Measurements from ENCODE around the gene CUX1.
"Not testable (repeated sequence)": the region's sequence is repeated elsewhere in the genome, so short reads cannot be mapped to it uniquely, and the experiment has no call there.

CUX1 gene

DNA sequence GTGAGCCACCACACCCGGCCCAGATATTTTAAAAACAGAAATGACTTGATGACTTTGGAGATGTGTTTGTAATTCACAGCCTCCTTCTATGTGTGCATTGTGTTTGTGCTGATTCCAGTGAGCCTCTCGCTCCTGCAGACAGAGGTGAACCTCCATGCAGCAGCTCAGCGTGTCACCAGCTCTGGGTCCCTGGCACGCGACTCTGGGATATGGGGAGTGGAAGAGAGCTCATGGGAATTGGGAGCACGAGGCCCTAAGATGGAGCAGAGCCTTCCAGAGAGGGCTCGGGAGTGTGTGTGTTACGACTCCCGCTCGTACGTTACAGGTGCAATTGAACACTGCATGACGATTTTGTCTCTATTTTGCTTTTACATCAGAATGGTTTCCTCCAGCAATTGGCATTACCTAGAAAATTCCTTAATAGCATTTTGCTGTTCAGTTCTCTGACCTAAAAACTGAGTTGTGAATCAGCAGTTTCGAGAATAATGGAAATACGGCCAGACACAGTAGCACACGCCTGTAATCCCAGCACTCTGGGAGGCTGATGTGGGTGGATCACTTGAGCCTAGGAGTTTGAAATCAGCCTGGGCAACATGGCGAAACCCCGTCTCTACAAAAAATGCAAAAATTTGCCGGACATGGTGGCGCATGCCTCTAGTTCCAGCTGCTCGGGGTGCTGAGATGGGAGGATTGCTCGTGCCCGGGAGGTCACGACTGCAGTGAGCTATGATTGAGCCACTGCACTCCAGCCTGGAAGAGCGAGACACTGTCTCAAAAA, 204.6 kb downstream of the CUX1 start:
- Histone ChIP-seq H3K9me3 (ENCODE audit: control insufficient read depth, low read length) (no peaks in the 10 kb centered on the region), H3K27ac (ENCODE audit: low read depth, low read length, severe bottlenecking) (no peak overlapping the region), H3K4me1 (ENCODE audit: control insufficient read depth, insufficient read depth, low read length, poor library complexity, severe bottlenecking) (peaks cover 11% of the 10 kb centered on the region), H3K4me3 (ENCODE audit: extremely low read depth, insufficient read depth, low read length, poor library complexity, severe bottlenecking) (no peak overlapping the region), H3K36me3 (ENCODE audit: control insufficient read depth, insufficient read depth, low read length) (peaks cover 3% of the 10 kb centered on the region)
- WGBS, 2 experiments (ENCODE audit: insufficient coverage in 2 of 2): 94 to 96% methylated on average over 20 to 21 of the region's 24 CpGs

GRCh38 chr7:102024005-102024768, 206.8 kb downstream of the CUX1 start:
- WGBS, 2 experiments (ENCODE audit: insufficient coverage in 2 of 2): 82 to 85% methylated on average over 7 to 10 of the region's 10 CpGs
- Histone ChIP-seq H3K27ac (ENCODE audit: low read depth, low read length, severe bottlenecking) (no peak overlapping the region), H3K4me1 (ENCODE audit: control insufficient read depth, insufficient read depth, low read length, poor library complexity, severe bottlenecking) (peaks cover 11% of the 10 kb centered on the region), H3K36me3 (ENCODE audit: control insufficient read depth, insufficient read depth, low read length) (peaks cover 11% of the 10 kb centered on the region), H3K9me3 (ENCODE audit: control insufficient read depth, low read length) (no peaks in the 10 kb centered on the region), H3K4me3 (ENCODE audit: extremely low read depth, insufficient read depth, low read length, poor library complexity, severe bottlenecking) (no peak overlapping the region)

GRCh38 chr7:102024769-102025391, 207.5 kb downstream of the CUX1 start:
- H3K27ac ChIP-seq (ENCODE audit: low read depth, low read length, severe bottlenecking): no peak overlapping the region
- 89 to 94% methylated on average over 11 of the region's 15 CpGs for WGBS, 2 experiments (ENCODE audit: insufficient coverage in 2 of 2)

DNA sequence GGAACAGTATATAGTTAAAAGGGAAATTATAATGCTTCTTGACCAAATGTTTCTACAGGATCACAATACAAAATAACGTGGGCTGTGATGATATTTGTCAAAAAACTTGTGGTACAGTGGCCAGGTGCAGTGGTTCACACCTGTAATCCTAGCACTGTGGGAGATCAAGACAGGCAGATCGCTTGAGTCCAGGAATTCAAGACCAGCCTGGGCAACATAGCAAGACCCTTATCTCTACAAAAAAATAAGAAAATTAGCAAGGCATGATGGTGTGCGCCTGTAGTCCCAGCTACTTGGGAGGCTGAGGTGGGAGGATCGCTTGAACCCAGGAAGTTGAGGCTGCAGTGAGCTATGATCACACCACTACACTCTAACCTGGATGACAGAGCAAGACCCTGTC, 208.4 kb downstream of the CUX1 start:
- not testable (repeated sequence) for H3K9me3 ChIP-seq (ENCODE audit: control insufficient read depth, low read length); H3K4me3 ChIP-seq (ENCODE audit: extremely low read depth, insufficient read depth, low read length, poor library complexity, severe bottlenecking); H3K27ac ChIP-seq (ENCODE audit: low read depth, low read length, severe bottlenecking)
- 80 to 100% methylated on average over 1 of the region's 4 CpGs for WGBS, 2 experiments (ENCODE audit: insufficient coverage in 2 of 2)
- Histone ChIP-seq H3K4me1 (ENCODE audit: control insufficient read depth, insufficient read depth, low read length, poor library complexity, severe bottlenecking) (peaks cover 11% of the 10 kb centered on the region), H3K36me3 (ENCODE audit: control insufficient read depth, insufficient read depth, low read length) (peaks cover 26% of the 10 kb centered on the region)

More at GRCh38 chr7:102024769-102025391, 207.5 kb downstream of the CUX1 start:
- Histone ChIP-seq H3K4me3 (ENCODE audit: extremely low read depth, insufficient read depth, low read length, poor library complexity, severe bottlenecking) (no peak overlapping the region), H3K9me3 (ENCODE audit: control insufficient read depth, low read length) (no peaks in the 10 kb centered on the region), H3K4me1 (ENCODE audit: control insufficient read depth, insufficient read depth, low read length, poor library complexity, severe bottlenecking) (peaks cover 11% of the 10 kb centered on the region), H3K36me3 (ENCODE audit: control insufficient read depth, insufficient read depth, low read length) (peaks cover 17% of the 10 kb centered on the region)

DNA sequence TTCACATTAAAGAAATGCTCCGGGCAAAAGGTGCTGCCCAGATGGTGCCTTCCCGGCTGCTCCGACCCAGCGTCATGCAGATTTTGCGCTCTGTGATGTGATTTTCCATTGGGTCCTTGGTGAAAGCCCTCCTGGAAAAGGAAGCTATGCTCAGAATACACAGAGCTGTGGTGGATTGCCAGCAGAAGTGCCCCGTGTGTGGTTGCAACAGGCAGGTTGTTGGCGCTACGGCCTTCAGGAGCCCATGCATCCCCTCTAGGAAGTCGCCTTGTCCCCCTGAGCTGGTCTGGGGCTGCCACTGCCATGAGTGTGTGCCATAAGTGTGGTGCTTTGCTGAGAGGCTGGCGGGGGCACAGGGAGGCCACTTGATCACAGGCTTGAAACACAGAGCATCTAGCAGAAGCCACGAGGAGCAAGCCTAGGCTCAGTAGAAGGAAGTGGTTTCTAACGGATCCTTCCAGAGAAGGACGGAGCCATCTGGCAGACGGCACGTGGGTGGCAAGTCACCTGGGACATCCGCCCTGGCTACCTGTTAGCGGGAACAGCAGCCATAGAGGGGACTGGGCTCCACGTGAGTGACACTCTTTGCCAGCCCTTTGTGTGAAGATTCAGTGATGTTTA, 210.9 kb downstream of the CUX1 start:
- H3K4me3 ChIP-seq (ENCODE audit: extremely low read depth, insufficient read depth, low read length, poor library complexity, severe bottlenecking): no peak overlapping the region
- 94 to 95% methylated on average over 14 to 18 of the region's 18 CpGs for WGBS, 2 experiments (ENCODE audit: insufficient coverage in 2 of 2)
- no peak overlapping the region for H3K27ac ChIP-seq (ENCODE audit: low read depth, low read length, severe bottlenecking)
- H3K36me3 ChIP-seq (ENCODE audit: control insufficient read depth, insufficient read depth, low read length): peaks cover 25% of the 10 kb centered on the region
- H3K9me3 ChIP-seq (ENCODE audit: control insufficient read depth, low read length): no peaks in the 10 kb centered on the region
- H3K4me1 ChIP-seq (ENCODE audit: control insufficient read depth, insufficient read depth, low read length, poor library complexity, severe bottlenecking): peaks cover 11% of the 10 kb centered on the region

- peaks cover 2% of the 10 kb centered on the region for H3K4me1 ChIP-seq (ENCODE audit: control insufficient read depth, insufficient read depth, low read length, poor library complexity, severe bottlenecking)
- H3K36me3 ChIP-seq (ENCODE audit: control insufficient read depth, insufficient read depth, low read length): peaks cover 25% of the 10 kb centered on the region
- no peak overlapping the region for H3K27ac ChIP-seq (ENCODE audit: low read depth, low read length, severe bottlenecking)
- H3K4me3 ChIP-seq (ENCODE audit: extremely low read depth, insufficient read depth, low read length, poor library complexity, severe bottlenecking): no peak overlapping the region
- no peaks in the 10 kb centered on the region for H3K9me3 ChIP-seq (ENCODE audit: control insufficient read depth, low read length)
- 90 to 92% methylated on average over 2 to 6 of the region's 6 CpGs for WGBS, 2 experiments (ENCODE audit: insufficient coverage in 2 of 2)
Measured at GRCh38 chr7:102029616-102030015, 212.2 kb downstream of the CUX1 start.

DNA sequence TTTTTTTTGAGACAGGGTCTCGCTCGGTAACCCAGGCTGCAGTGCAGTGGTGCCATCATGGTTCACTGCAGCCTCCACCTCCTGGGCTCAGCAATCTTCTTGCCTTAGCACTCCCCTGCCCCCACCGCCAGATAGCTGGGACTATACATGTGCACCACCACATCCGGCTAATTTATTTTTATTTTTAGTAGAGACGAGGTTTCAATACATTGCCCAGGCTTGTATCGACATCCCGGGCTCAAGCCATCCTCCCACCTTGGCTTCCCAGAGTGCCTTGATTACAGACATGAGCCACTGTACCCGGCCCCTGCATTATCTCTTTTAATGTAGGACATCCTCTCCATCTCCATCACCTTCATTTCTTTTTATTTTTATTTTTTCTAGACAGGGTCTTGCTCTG, 213.3 kb downstream of the CUX1 start:
- Histone ChIP-seq H3K27ac (ENCODE audit: low read depth, low read length, severe bottlenecking) (no peak overlapping the region), H3K4me1 (ENCODE audit: control insufficient read depth, insufficient read depth, low read length, poor library complexity, severe bottlenecking) (no peaks in the 10 kb centered on the region), H3K36me3 (ENCODE audit: control insufficient read depth, insufficient read depth, low read length) (peaks cover 25% of the 10 kb centered on the region), H3K9me3 (ENCODE audit: control insufficient read depth, low read length) (no peaks in the 10 kb centered on the region), H3K4me3 (ENCODE audit: extremely low read depth, insufficient read depth, low read length, poor library complexity, severe bottlenecking) (no peak overlapping the region)
- WGBS, 2 experiments (ENCODE audit: insufficient coverage in 2 of 2): 97% methylated on average over 5 to 6 of the region's 8 CpGs

GRCh38 chr7:102036958-102037357, 219.5 kb downstream of the CUX1 start:
- Histone ChIP-seq H3K4me3 (ENCODE audit: extremely low read depth, insufficient read depth, low read length, poor library complexity, severe bottlenecking) (no peak overlapping the region), H3K9me3 (ENCODE audit: control insufficient read depth, low read length) (no peaks in the 10 kb centered on the region), H3K36me3 (ENCODE audit: control insufficient read depth, insufficient read depth, low read length) (no peaks in the 10 kb centered on the region), H3K4me1 (ENCODE audit: control insufficient read depth, insufficient read depth, low read length, poor library complexity, severe bottlenecking) (no peaks in the 10 kb centered on the region), H3K27ac (ENCODE audit: low read depth, low read length, severe bottlenecking) (no peak overlapping the region)
- WGBS, 2 experiments (ENCODE audit: insufficient coverage in 2 of 2): 97% methylated on average over 3 of the region's 5 CpGs

GRCh38 chr7:102039706-102040105, 222.3 kb downstream of the CUX1 start:
- 95 to 96% methylated on average over 11 of the region's 11 CpGs for WGBS, 2 experiments (ENCODE audit: insufficient coverage in 2 of 2)
- Histone ChIP-seq H3K9me3 (ENCODE audit: control insufficient read depth, low read length) (no peaks in the 10 kb centered on the region), H3K27ac (ENCODE audit: low read depth, low read length, severe bottlenecking) (no peak overlapping the region), H3K4me3 (ENCODE audit: extremely low read depth, insufficient read depth, low read length, poor library complexity, severe bottlenecking) (no peak overlapping the region), H3K36me3 (ENCODE audit: control insufficient read depth, insufficient read depth, low read length) (no peaks in the 10 kb centered on the region), H3K4me1 (ENCODE audit: control insufficient read depth, insufficient read depth, low read length, poor library complexity, severe bottlenecking) (no peaks in the 10 kb centered on the region)

DNA sequence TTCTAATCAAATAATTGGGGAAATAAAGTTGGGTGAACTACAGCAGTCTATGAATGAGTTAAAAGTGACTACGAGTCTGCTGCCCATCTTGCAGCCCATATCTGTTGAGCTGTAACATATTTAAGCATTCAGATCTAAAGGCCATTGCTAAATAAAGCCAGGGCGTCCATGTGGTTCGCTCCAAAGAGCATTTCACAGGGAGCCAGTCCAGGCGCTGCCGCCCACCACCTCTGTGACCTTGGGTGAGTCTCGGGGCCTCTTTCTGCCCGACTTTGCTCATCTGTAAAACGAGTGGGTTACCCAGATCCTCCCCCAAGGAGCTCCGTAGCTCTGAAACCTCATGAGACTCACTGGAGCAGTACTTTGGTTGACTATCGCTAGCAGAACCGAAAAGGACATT, 223.1 kb downstream of the CUX1 start:
- no peak overlapping the region for H3K27ac ChIP-seq (ENCODE audit: low read depth, low read length, severe bottlenecking)
- H3K4me3 ChIP-seq (ENCODE audit: extremely low read depth, insufficient read depth, low read length, poor library complexity, severe bottlenecking): no peak overlapping the region
- no peaks in the 10 kb centered on the region for H3K36me3 ChIP-seq (ENCODE audit: control insufficient read depth, insufficient read depth, low read length)
- H3K9me3 ChIP-seq (ENCODE audit: control insufficient read depth, low read length): no peaks in the 10 kb centered on the region
- no peaks in the 10 kb centered on the region for H3K4me1 ChIP-seq (ENCODE audit: control insufficient read depth, insufficient read depth, low read length, poor library complexity, severe bottlenecking)
- WGBS, 2 experiments (ENCODE audit: insufficient coverage in 2 of 2): 93 to 97% methylated on average over 8 to 10 of the region's 11 CpGs

All from mesodermal cell (in vitro differentiated cells).